ENCODE data around the gene SNAPC2. TPM values are rescaled to one million over a fixed set of nuclear protein-coding genes. Genes with fewer than 3 reads are reported as not detected.

The SNAPC2 gene
- polyA plus RNA-seq, 1 of the 3 experiments (the other 2 are of a cell fraction) = 38.7 TPM

DNA sequence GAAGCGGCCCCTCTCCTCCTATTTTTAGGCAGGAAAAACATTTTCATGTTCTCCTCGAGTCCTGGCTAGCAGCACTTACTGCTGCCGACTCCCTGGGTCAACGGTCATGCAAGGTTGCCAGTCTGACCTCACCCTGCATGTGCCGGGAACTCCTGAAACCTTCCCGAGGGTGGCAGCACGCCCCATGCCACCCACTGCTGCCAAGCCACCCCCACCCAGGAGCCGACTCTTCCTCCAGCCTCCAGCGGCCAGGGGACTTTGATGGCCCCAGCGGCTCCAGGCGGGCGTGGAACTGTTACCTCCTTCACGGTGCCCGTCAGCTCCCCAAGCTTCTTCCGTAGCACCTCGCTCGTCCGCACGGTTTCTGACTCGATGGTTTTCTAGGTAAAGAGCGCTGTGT, 14.6 kb downstream of the SNAPC2 start:
- no peak overlapping the region for H2AFZ ChIP-seq (ENCODE audit: low read depth)
- no peaks in the 10 kb centered on the region for H3K9me3 ChIP-seq
- no peak for DNase-seq
- WGBS (ENCODE audit: low lambda C conversion rate) = 92% methylated on average over 16 of the region's 21 CpGs
- H3K27me3 ChIP-seq (ENCODE audit: insufficient read depth) = no peaks in the 10 kb centered on the region
- no peak overlapping the region for H3K4me3 ChIP-seq (ENCODE audit: low read depth in 2 of 2, low read length in 1 of 2)
- H3K9me2 ChIP-seq = no peaks in the 10 kb centered on the region
- no peak overlapping the region for H3K4me2 ChIP-seq
- H3K36me3 ChIP-seq (replicated peaks in 1 of 2; ENCODE audit: control insufficient read depth in 1 of 2, insufficient read depth in 2 of 2, low read length in 1 of 2) = peaks cover 47% of the 10 kb centered on the region in 2 experiments
- H4K20me1 ChIP-seq (ENCODE audit: insufficient read depth) = no peaks in the 10 kb centered on the region
- H3F3A ChIP-seq (replicated peaks; ENCODE audit: insufficient read depth) = peaks cover 14% of the 10 kb centered on the region
- H3K27ac ChIP-seq (ENCODE audit: low read depth in 2 of 2, low read length in 1 of 2) = no peak overlapping the region
- TF ChIP-seq RFX5 (IDR thresholded peaks at IDR 0.05; ENCODE audit: low read length) (no peak), FOXJ3 (CRISPR knock-in tag; IDR thresholded peaks at IDR 0.05) (no peak), RXRA (IDR thresholded peaks at IDR 0.05; ENCODE audit: borderline replicate concordance, low read depth) (no peak), SMC3 (IDR thresholded peaks at IDR 0.05; ENCODE audit: low read depth, low read length) (no peak), SIN3A (IDR thresholded peaks at IDR 0.05; ENCODE audit: borderline replicate concordance, low read depth, low read length) (no peak), NRF1 (IDR thresholded peaks at IDR 0.05; ENCODE audit: low read depth, low read length) (no peak), YY1 (IDR thresholded peaks at IDR 0.05; ENCODE audit: low read depth) (no peak), TAF1 (IDR thresholded peaks at IDR 0.05; ENCODE audit: borderline replicate concordance, low read depth, low read length) (no peak), EP300 (IDR thresholded peaks at IDR 0.05; ENCODE audit: borderline replicate concordance in 1 of 2, low read depth in 1 of 2, low read length in 1 of 2) (no peak), MXI1 (IDR thresholded peaks at IDR 0.05; ENCODE audit: low read depth, low read length) (no peak), POLR2AphosphoS5 (IDR thresholded peaks at IDR 0.05; ENCODE audit: low read depth, low read length) (no peak), CHD2 (IDR thresholded peaks at IDR 0.05; ENCODE audit: low read length, partially characterized antibody) (no peak), GATA2 (CRISPR knock-in tag; IDR thresholded peaks at IDR 0.05) (no peak), FOXM1 (IDR thresholded peaks at IDR 0.05; ENCODE audit: low read depth) (no peak), MEF2A (IDR thresholded peaks at IDR 0.05; ENCODE audit: borderline replicate concordance, low read depth) (no peak), NFIC (IDR thresholded peaks at IDR 0.05; ENCODE audit: borderline replicate concordance) (no peak)
- TF ChIP-seq, protein P1, sequence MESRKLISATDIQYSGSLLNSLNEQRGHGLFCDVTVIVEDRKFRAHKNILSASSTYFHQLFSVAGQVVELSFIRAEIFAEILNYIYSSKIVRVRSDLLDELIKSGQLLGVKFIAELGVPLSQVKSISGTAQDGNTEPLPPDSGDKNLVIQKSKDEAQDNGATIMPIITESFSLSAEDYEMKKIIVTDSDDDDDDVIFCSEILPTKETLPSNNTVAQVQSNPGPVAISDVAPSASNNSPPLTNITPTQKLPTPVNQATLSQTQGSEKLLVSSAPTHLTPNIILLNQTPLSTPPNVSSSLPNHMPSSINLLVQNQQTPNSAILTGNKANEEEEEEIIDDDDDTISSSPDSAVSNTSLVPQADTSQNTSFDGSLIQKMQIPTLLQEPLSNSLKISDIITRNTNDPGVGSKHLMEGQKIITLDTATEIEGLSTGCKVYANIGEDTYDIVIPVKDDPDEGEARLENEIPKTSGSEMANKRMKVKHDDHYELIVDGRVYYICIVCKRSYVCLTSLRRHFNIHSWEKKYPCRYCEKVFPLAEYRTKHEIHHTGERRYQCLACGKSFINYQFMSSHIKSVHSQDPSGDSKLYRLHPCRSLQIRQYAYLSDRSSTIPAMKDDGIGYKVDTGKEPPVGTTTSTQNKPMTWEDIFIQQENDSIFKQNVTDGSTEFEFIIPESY (IDR thresholded peaks at IDR 0.05; ENCODE audit: borderline replicate concordance, low read depth) = no peak
- TF ChIP-seq, protein P2, sequence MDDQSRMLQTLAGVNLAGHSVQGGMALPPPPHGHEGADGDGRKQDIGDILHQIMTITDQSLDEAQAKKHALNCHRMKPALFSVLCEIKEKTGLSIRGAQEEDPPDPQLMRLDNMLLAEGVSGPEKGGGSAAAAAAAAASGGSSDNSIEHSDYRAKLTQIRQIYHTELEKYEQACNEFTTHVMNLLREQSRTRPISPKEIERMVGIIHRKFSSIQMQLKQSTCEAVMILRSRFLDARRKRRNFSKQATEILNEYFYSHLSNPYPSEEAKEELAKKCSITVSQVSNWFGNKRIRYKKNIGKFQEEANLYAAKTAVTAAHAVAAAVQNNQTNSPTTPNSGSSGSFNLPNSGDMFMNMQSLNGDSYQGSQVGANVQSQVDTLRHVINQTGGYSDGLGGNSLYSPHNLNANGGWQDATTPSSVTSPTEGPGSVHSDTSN (IDR thresholded peaks at IDR 0.05) = no peak
- TF ChIP-seq, protein P3, sequence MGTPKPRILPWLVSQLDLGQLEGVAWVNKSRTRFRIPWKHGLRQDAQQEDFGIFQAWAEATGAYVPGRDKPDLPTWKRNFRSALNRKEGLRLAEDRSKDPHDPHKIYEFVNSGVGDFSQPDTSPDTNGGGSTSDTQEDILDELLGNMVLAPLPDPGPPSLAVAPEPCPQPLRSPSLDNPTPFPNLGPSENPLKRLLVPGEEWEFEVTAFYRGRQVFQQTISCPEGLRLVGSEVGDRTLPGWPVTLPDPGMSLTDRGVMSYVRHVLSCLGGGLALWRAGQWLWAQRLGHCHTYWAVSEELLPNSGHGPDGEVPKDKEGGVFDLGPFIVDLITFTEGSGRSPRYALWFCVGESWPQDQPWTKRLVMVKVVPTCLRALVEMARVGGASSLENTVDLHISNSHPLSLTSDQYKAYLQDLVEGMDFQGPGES (IDR thresholded peaks at IDR 0.05; ENCODE audit: low read depth, low read length) = no peak
- TF ChIP-seq, protein P4, sequence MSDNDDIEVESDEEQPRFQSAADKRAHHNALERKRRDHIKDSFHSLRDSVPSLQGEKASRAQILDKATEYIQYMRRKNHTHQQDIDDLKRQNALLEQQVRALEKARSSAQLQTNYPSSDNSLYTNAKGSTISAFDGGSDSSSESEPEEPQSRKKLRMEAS (IDR thresholded peaks at IDR 0.05; ENCODE audit: low read depth) = no peak
- H3K79me2 ChIP-seq (ENCODE audit: insufficient read depth) = 0 out of 2 replicates have a peak, but pooled peaks cover 10% of the 10 kb centered on the region
- ChIA-PET POLR2A (no interaction called here), CTCF (no interaction called here)
- H3K9ac ChIP-seq = no peak overlapping the region
- H3K4me1 ChIP-seq (ENCODE audit: control insufficient read depth in 1 of 2, insufficient read depth in 2 of 2, low read depth in 1 of 2, low read length in 1 of 2) = peaks cover 0 to 9% of the 10 kb centered on the region in 2 experiments; a peak in 2 of 4 replicates
